Kidney (tissue), 14 donors: ENCODE data around the gene ZSCAN5B. TPM values are rescaled to one million over a fixed set of nuclear protein-coding genes. Genes with fewer than 3 reads are reported as not detected.

Experiments used
- DNase-seq, 5 donors: peaks; one replicate each; pipeline ENCODE4 v3.0.0-alpha.2; 2013 to 2020
- FAIRE-seq: peaks from 2 replicates; lab custom pipeline; 2012; peaks lifted over from hg19 to GRCh38; lab: Jason Lieb, UNC
- H3K27ac ChIP-seq, 2 donors: one replicate each; pipeline ENCODE4 v1.7.0; 2013; ENCODE audit warnings: low read depth in 2 of 2, low read length in 2 of 2, inconsistent platforms in 1 of 2
- H3K27me3 ChIP-seq: one replicate; pipeline ENCODE4 v1.7.1; 2013; ENCODE audit warnings: low read length, inconsistent platforms; ENCODE audit not compliant: control insufficient read depth, insufficient read depth
- H3K36me3 ChIP-seq, 3 donors: one replicate each; pipeline versions ENCODE4 v1.7.0 to v1.7.1; 2013; ENCODE audit warnings: low read length in 3 of 3, control low read depth in 1 of 3, inconsistent platforms in 1 of 3; ENCODE audit not compliant: insufficient read depth in 3 of 3, control insufficient read depth in 2 of 3
- H3K4me1 ChIP-seq, 3 donors: one replicate each; pipeline versions ENCODE4 v1.7.0 to v1.7.1; 2013; ENCODE audit warnings: low read length in 3 of 3, inconsistent platforms in 1 of 3, low read depth in 1 of 3; ENCODE audit not compliant: control insufficient read depth in 2 of 3, insufficient read depth in 2 of 3
- H3K4me3 ChIP-seq, 3 donors: one replicate each; pipeline versions ENCODE4 v1.7.0 to v1.8.1; 2013; ENCODE audit warnings: low read length in 3 of 3, control low read depth in 1 of 3, inconsistent platforms in 1 of 3
- H3K9ac ChIP-seq, 3 donors: one replicate each; pipeline versions ENCODE4 v1.7.0 to v1.7.1; 2013; ENCODE audit warnings: low read length in 3 of 3, control low read depth in 1 of 3, inconsistent platforms in 1 of 3
- H3K9me3 ChIP-seq, 3 donors: one replicate each; pipeline versions ENCODE4 v1.7.0 to v1.7.1; 2013; ENCODE audit warnings: low read length in 3 of 3, control low read depth in 1 of 3, inconsistent platforms in 1 of 3; ENCODE audit not compliant: control insufficient read depth in 2 of 3, insufficient read depth in 1 of 3
- CTCF ChIP-seq: IDR thresholded peaks from 3 replicates; pipeline ENCODE4 v1.5.1; 2012; ENCODE audit warnings: mild to moderate bottlenecking, moderate library complexity, borderline replicate concordance; ENCODE audit not compliant: insufficient read depth; ENCODE audit errors: extremely low read depth
- intact Hi-C: fragments of 100-400 bp; cut with DNase I; formaldehyde crosslinking; loops from one replicate; pipeline ENCODE4 v1.11.1; 2022
- polyA plus RNA-seq: library from polyadenylated mRNA; stranded (reverse); fragments of 350-450 nt; fragmentation: Illumina TruSeq; extraction: RNeasy Lipid Tissue Mini Kit (QIAGEN cat#74804); gene quantifications from one replicate; pipeline ENCODE4 v1.2.3, GENCODE V29; 2014; ENCODE audit warnings: low read depth, low replicate concordance; ENCODE audit not compliant: insufficient read depth
- total RNA-seq: library from RNA; stranded (reverse); fragmentation: NEBNext Ultra II Directional; extraction: Animal tissue kit (Norgen Biotek cat#: 25700); gene quantifications from one replicate; pipeline ENCODE4 v1.2.1, GENCODE V29; 2021
- donor health status: control.
- donor health status: control.
- donor health status: control.
- donor health status: control.
- donor health status: control.
- donor health status: DM: yes; HTN: yes; CAD: no.
- donor health status: Normal renal cell carcinoma (clear cell type).

ZSCAN5B gene
- total and polyA plus RNA-seq, 2 donors from 2014 or later, result not detected

GRCh38 chr19:56167064-56167578 lies 30.5 kb downstream of the ZSCAN5B start:
- Histone ChIP-seq H3K9me3 (no peaks in the 10 kb centered on the region), H3K27me3 (no peaks in the 10 kb centered on the region), H3K9ac (no peak overlapping the region), H3K4me3 (no peak overlapping the region), H3K4me1 (no peaks in the 10 kb centered on the region), H3K27ac (no peak overlapping the region), H3K36me3 (no peaks in the 10 kb centered on the region)
- FAIRE-seq (no peak), DNase-seq (peak in 2 of 5 donors; percentile 52 to 68)
- intact Hi-C loops, result no loop called here
- TF ChIP-seq CTCF, result no peak

GRCh38 chr19:56163097-56163496 lies 34.5 kb downstream of the ZSCAN5B start:
- Histone ChIP-seq H3K27ac (no peak overlapping the region), H3K27me3 (no peaks in the 10 kb centered on the region), H3K36me3 (peaks cover 4 to 8% (median 7%) of the 10 kb centered on the region in 3 donors), H3K4me3 (no peak overlapping the region), H3K9me3 (no peaks in the 10 kb centered on the region), H3K4me1 (no peaks in the 10 kb centered on the region), H3K9ac (no peak overlapping the region)
- DNase-seq (no peak), FAIRE-seq (no peak)
- no peak for TF ChIP-seq CTCF
- intact Hi-C loops, result no loop called here

GRCh38 chr19:56162258-56162657 lies 35.3 kb downstream of the ZSCAN5B start:
- H3K27ac ChIP-seq, result no peak overlapping the region
- H3K4me1 ChIP-seq, result no peaks in the 10 kb centered on the region
- no peak for TF ChIP-seq CTCF
- no peaks in the 10 kb centered on the region for H3K9me3 ChIP-seq
- no peak overlapping the region for H3K9ac ChIP-seq
- no peak for FAIRE-seq
- H3K4me3 ChIP-seq, result no peak overlapping the region
- H3K27me3 ChIP-seq, result no peaks in the 10 kb centered on the region
- intact Hi-C loops, result no loop called here
- DNase-seq, result no peak
- peaks cover 4 to 12% (median 7%) of the 10 kb centered on the region in 3 donors for H3K36me3 ChIP-seq

- no peak for FAIRE-seq
- H3K9me3 ChIP-seq, result no peaks in the 10 kb centered on the region
- no peak for TF ChIP-seq CTCF
- peaks cover 4 to 12% (median 7%) of the 10 kb centered on the region in 3 donors for H3K36me3 ChIP-seq
- no peak for DNase-seq
- H3K27me3 ChIP-seq, result no peaks in the 10 kb centered on the region
- H3K27ac ChIP-seq, result no peak overlapping the region
- intact Hi-C loops, result no loop called here
- no peak overlapping the region for H3K4me3 ChIP-seq
- no peaks in the 10 kb centered on the region for H3K4me1 ChIP-seq
- no peak overlapping the region for H3K9ac ChIP-seq
Observed at GRCh38 chr19:56161534-56161933, 36.0 kb downstream of the ZSCAN5B start.
